IMR-90 (cell line): ENCODE measurements around the gene CNPPD1. TPM values are rescaled to one million over a fixed set of nuclear protein-coding genes. Genes with fewer than 3 reads are reported as not detected.

Experiments used
- ATAC-seq: fragments of 200-7000 bp; cut with Tn5 transposase; 2 replicates; pipeline ENCODE4 v1.9.1; 2020; ENCODE audit warnings: low read depth, mild to moderate bottlenecking, moderate library complexity
- BruUV-seq: library from RNA; stranded (reverse); fragments of 400-500 nt; replicated peaks from 2 replicates; lab custom pipeline; 2021; lab: Mats Ljungman, UMichigan
- CTCF ChIA-PET: fragments of 300-600 bp; formaldehyde crosslinking; extraction: SDS; loops from one replicate; lab custom pipeline; 2021; ENCODE audit warnings: antibody characterized with exemption; lab: Yijun Ruan, JAX
- POLR2A ChIA-PET: fragments of 300-600 bp; sonication (Branson Sonifier 250); formaldehyde crosslinking; loops from one replicate; lab custom pipeline; 2022; ENCODE audit warnings: antibody characterized with exemption; ENCODE audit not compliant: unreplicated experiment; lab: Charles Lee
- DNase-seq: peaks from one replicate; pipeline ENCODE4 v3.0.0; 2013
- H2AFZ ChIP-seq: replicated peaks from 2 replicates; pipeline ENCODE3; 2013; ENCODE audit warnings: low read length, mild to moderate bottlenecking; ENCODE audit not compliant: poor library complexity
- H2AK5ac ChIP-seq: 2 replicates; pipeline ENCODE4 v1.6.1; 2013; ENCODE audit warnings: low read depth, low read length, inconsistent platforms
- H2AK9ac ChIP-seq: replicated peaks from 2 replicates; pipeline ENCODE3; 2013; ENCODE audit warnings: mild to moderate bottlenecking, low read depth, low read length, moderate library complexity; ENCODE audit not compliant: poor library complexity
- H2BK120ac ChIP-seq: 2 replicates; pipeline ENCODE4 v1.6.1; 2013; ENCODE audit warnings: low read depth, low read length, inconsistent platforms
- H2BK15ac ChIP-seq: 3 replicates; pipeline ENCODE4 v1.6.1; 2013; ENCODE audit warnings: low read depth, low read length, inconsistent platforms
- H2BK20ac ChIP-seq: 2 replicates; pipeline ENCODE4 v1.6.1; 2013; ENCODE audit warnings: low read depth, mild to moderate bottlenecking, inconsistent platforms, low read length, moderate library complexity
- H2BK5ac ChIP-seq: 2 replicates; pipeline ENCODE4 v1.6.1; 2013; ENCODE audit warnings: mild to moderate bottlenecking, low read depth, low read length, inconsistent platforms; ENCODE audit not compliant: poor library complexity, severe bottlenecking
- H3K14ac ChIP-seq: replicated peaks from 2 replicates; pipeline ENCODE4 v1.6.1; 2013; ENCODE audit warnings: low read depth, low read length, inconsistent platforms
- H3K18ac ChIP-seq: 2 replicates; pipeline ENCODE4 v1.6.1; 2013; ENCODE audit warnings: low read depth, low read length, control low read depth
- H3K23ac ChIP-seq: 2 replicates; pipeline ENCODE4 v1.6.1; 2013; ENCODE audit warnings: low read depth, low read length, inconsistent platforms
- H3K27ac ChIP-seq: 2 replicates; pipeline ENCODE4 v1.5.1; 2013; ENCODE audit warnings: mild to moderate bottlenecking, control low read depth, low read length; ENCODE audit not compliant: insufficient read depth
- H3K27me3 ChIP-seq: 2 replicates; pipeline ENCODE4 v1.6.1; 2013; ENCODE audit warnings: low read length; ENCODE audit not compliant: control insufficient read depth, insufficient read depth
- H3K36me3 ChIP-seq: 2 replicates; pipeline ENCODE4 v1.6.1; 2013; ENCODE audit warnings: low read length, mixed read lengths; ENCODE audit not compliant: control insufficient read depth, insufficient read depth
- H3K4ac ChIP-seq: 2 replicates; pipeline ENCODE4 v1.6.1; 2013; ENCODE audit warnings: low read depth, low read length, inconsistent platforms
- H3K4me1 ChIP-seq: 2 replicates; pipeline ENCODE4 v1.6.1; 2013; ENCODE audit warnings: low read length, mixed read lengths; ENCODE audit not compliant: control insufficient read depth, insufficient read depth
- H3K4me2 ChIP-seq: 2 replicates; pipeline ENCODE4 v1.6.1; 2013; ENCODE audit warnings: low read depth, mild to moderate bottlenecking, control low read depth, low read length, moderate library complexity
- H3K4me3 ChIP-seq: 2 replicates; pipeline ENCODE4 v1.5.1; 2013; ENCODE audit warnings: low read depth, mild to moderate bottlenecking, control low read depth, low read length, moderate library complexity; ENCODE audit not compliant: insufficient read depth
- H3K56ac ChIP-seq: 2 replicates; pipeline ENCODE4 v1.6.1; 2013; ENCODE audit warnings: low read length, inconsistent platforms; ENCODE audit not compliant: insufficient read depth; ENCODE audit errors: extremely low read depth
- H3K79me1 ChIP-seq, 2 experiments: 2 replicates each; pipeline ENCODE4 v1.6.1; 2013; ENCODE audit warnings: low read length in 2 of 2, inconsistent platforms in 1 of 2, low read depth in 1 of 2
- H3K9ac ChIP-seq: 2 replicates; pipeline ENCODE4 v1.6.1; 2013; ENCODE audit warnings: low read depth, low read length, control low read depth
- H3K9me1 ChIP-seq: 2 replicates; pipeline ENCODE4 v1.6.1; 2013; ENCODE audit warnings: low read length, inconsistent platforms; ENCODE audit not compliant: insufficient read depth
- H3K9me3 ChIP-seq: 2 replicates; pipeline ENCODE4 v1.6.1; 2013; ENCODE audit warnings: low read length; ENCODE audit not compliant: control insufficient read depth, insufficient read depth
- H4K20me1 ChIP-seq: 2 replicates; pipeline ENCODE4 v1.6.1; 2013; ENCODE audit warnings: low read length, inconsistent platforms; ENCODE audit not compliant: insufficient read depth
- H4K5ac ChIP-seq: 2 replicates; pipeline ENCODE4 v1.6.1; 2013; ENCODE audit warnings: mild to moderate bottlenecking, low read depth, low read length, control low read depth
- H4K8ac ChIP-seq, 2 experiments: 2 replicates each; pipeline ENCODE4 v1.6.1; 2013; ENCODE audit warnings: low read depth in 2 of 2, low read length in 2 of 2, control low read depth in 1 of 2, inconsistent platforms in 1 of 2
- H4K91ac ChIP-seq: 2 replicates; pipeline ENCODE4 v1.6.1; 2013; ENCODE audit warnings: low read depth, low read length, inconsistent platforms; ENCODE audit not compliant: insufficient read depth
- BHLHE40 ChIP-seq: fragments of 150-350 bp; IDR thresholded peaks from 2 replicates; pipeline ENCODE4 v1.6.1; 2016; ENCODE audit warnings: mild to moderate bottlenecking, low read depth, low read length
- CEBPB ChIP-seq: IDR thresholded peaks from 2 replicates; pipeline ENCODE4 v1.6.1; 2012; ENCODE audit warnings: low read depth, low read length, improper control_type of control experiment
- CHD1 ChIP-seq: IDR thresholded peaks from 2 replicates; pipeline ENCODE4 v1.6.1; 2012; ENCODE audit warnings: low read depth, low read length, improper control_type of control experiment
- MXI1 ChIP-seq: IDR thresholded peaks from 2 replicates; pipeline ENCODE4 v1.6.1; 2012; ENCODE audit warnings: low read depth, mild to moderate bottlenecking, low read length, moderate library complexity, borderline replicate concordance
- NFE2L2 ChIP-seq: fragments of 150-350 bp; IDR thresholded peaks from 2 replicates; pipeline ENCODE4 v1.6.1; 2016; ENCODE audit warnings: low read depth, mild to moderate bottlenecking, low read length
- RAD21 ChIP-seq: IDR thresholded peaks from 2 replicates; pipeline ENCODE4 v1.6.1; 2012; ENCODE audit warnings: low read length, improper control_type of control experiment
- RCOR1 ChIP-seq: IDR thresholded peaks from 2 replicates; pipeline ENCODE4 v1.6.1; 2012; ENCODE audit warnings: mild to moderate bottlenecking, low read length, improper control_type of control experiment; ENCODE audit not compliant: insufficient replicate concordance
- WGBS, 2 experiments: methylation state at CpG; one replicate each; pipeline versions ENCODE4 v1.1.5 to v1.1.7; 2013; ENCODE audit warnings: missing lambda C conversion rate in 2 of 2; ENCODE audit not compliant: insufficient read length in 1 of 2; ENCODE audit errors: extremely low coverage in 2 of 2; 5-methylcytosine and 5-hydroxymethylcytosine counted together
- dilution Hi-C: fragments of 300-500 bp; cut with HindIII; formaldehyde crosslinking; loops from one replicate; pipeline ENCODE4 v1.14.3; 2018; ENCODE audit warnings: low sequenced_read_pairs; ENCODE audit not compliant: unreplicated experiment
- in situ Hi-C: fragments of 300-500 bp; cut with MboI; formaldehyde crosslinking; loops from 3 replicates; pipeline ENCODE4 v1.14.3; 2019; ENCODE audit warnings: low sequenced_read_pairs, inconsistent platforms, mixed read lengths
- intact Hi-C: fragments of 100-400 bp; cut with micrococcal nuclease; formaldehyde crosslinking; loops from 2 replicates; pipeline ENCODE4 v1.10.0; 2022
- polyA plus RNA-seq, 3 experiments: library from polyadenylated mRNA; depleted of rRNA; stranded (reverse); fragments of >200 nt; gene quantifications; 2 replicates each; pipeline ENCODE4 v1.2.3, GENCODE V29; 2012; ENCODE audit warnings: low replicate concordance in 1 of 3
- total RNA-seq: library from RNA; depleted of rRNA; stranded (reverse); fragments of >200 nt; gene quantifications from 2 replicates; pipeline ENCODE4 v1.2.3, GENCODE V29; 2012

Gene CNPPD1
- total and polyA plus RNA-seq, 2 of the 4 experiments (the other 2 are of a cell fraction) = 11.1 to 29.2 TPM

GRCh38 chr2:219207884-219208740 lies 31.4 kb upstream of the CNPPD1 start:
- Histone ChIP-seq H3K9ac (peak overlapping the region; percentile 78; the same call in 1 of the 2 replicates), H2AFZ (peak overlapping the region; percentile 91), H2AK5ac (peak overlapping the region; percentile 65; the same call in 1 of the 2 replicates), H3K4me1 (peaks cover 16% of the 10 kb centered on the region), H2AK9ac (peak overlapping the region; percentile 90), H4K91ac (peak overlapping the region; percentile 58), H3K9me3 (no peaks in the 10 kb centered on the region), H2BK20ac (no peak overlapping the region), H3K23ac (peak overlapping the region; percentile 94), H3K36me3 (peaks cover 35% of the 10 kb centered on the region), H3K4ac (peak overlapping the region; percentile 90), H4K8ac (peak overlapping the region in 1 of 2 experiments; percentile 52; a peak in 2 of 4 replicates), H3K27me3 (no peaks in the 10 kb centered on the region), H3K79me1 (peaks cover 5 to 19% of the 10 kb centered on the region in 2 experiments; a peak in 3 of 4 replicates), H2BK15ac (no peak overlapping the region), H3K4me3 (peak overlapping the region; percentile 84; the same call in 1 of the 2 replicates), H3K27ac (peak overlapping the region; percentile 69), H3K14ac (peak overlapping the region; percentile 92), H4K5ac (no peak overlapping the region), H3K4me2 (peak overlapping the region; percentile 99), H2BK120ac (peak overlapping the region; percentile 6), H4K20me1 (peaks cover 9% of the 10 kb centered on the region; the same call in 1 of the 2 replicates), H2BK5ac (peak overlapping the region; percentile 46), H3K9me1 (peaks cover 8% of the 10 kb centered on the region; the same call in 1 of the 2 replicates), H3K18ac (no peak overlapping the region), H3K56ac (no peak overlapping the region)
- CTCF ChIA-PET = interaction anchor here (0.6 to 1.4 kb wide), 2 partner anchors 10 to 179 kb away, joined by 3 to 5 read pairs; partner anchors contain the start of gene DNPEP
- in situ Hi-C loops = loop anchor here (5.0 kb wide), 1 partner anchor 36 kb away; the partner anchor contains the start of gene SLC23A3
- intact Hi-C loops = loop anchor here (2.0 kb wide), 1 partner anchor 31 kb away; the partner anchor contains the start of gene CNPPD1
- TF ChIP-seq CHD1 (no peak), MXI1 (no peak), BHLHE40 (peak; percentile 16; the same call in 1 of the 2 replicates), RCOR1 (no peak), CEBPB (no peak), RAD21 (no peak), NFE2L2 (no peak)
- no TSS peak for BruUV-seq
- ATAC-seq = peak; percentile 1; the same call in 1 of the 2 replicates
- dilution Hi-C loops = no loop called here
- POLR2A ChIA-PET = interaction anchor here (1.1 kb wide), 1 partner anchor 9 kb away, joined by 3 read pairs; no protein-coding TSS in a partner anchor
- DNase-seq = peak; percentile 59
- WGBS, 2 experiments = 56% methylated on average over 5 of the region's 17 CpGs; no CpG with 5 or more reads in 1 of the 2 experiments
